Measurements from ENCODE around the gene TRERF1.
"Not testable (repeated sequence)": the region's sequence is repeated elsewhere in the genome, so short reads cannot be mapped to it uniquely, and the experiment has no call there.

Gene TRERF1

GRCh38 chr6:42197555-42198362 lies 254.0 kb downstream of the TRERF1 start:
- H3K27ac ChIP-seq (ENCODE audit: low read length): no peak overlapping the region
- H3K4me3 ChIP-seq (ENCODE audit: low read length): no peak overlapping the region
- no peaks in the 10 kb centered on the region for H3K36me3 ChIP-seq (ENCODE audit: control insufficient read depth, low read depth, low read length)
- peaks cover 12% of the 10 kb centered on the region for H3K4me1 ChIP-seq (ENCODE audit: control insufficient read depth, low read depth, low read length)
- H3K27me3 ChIP-seq (ENCODE audit: control insufficient read depth, insufficient read depth, low read length): peaks cover 11% of the 10 kb centered on the region
- H3K9ac ChIP-seq (ENCODE audit: low read length): no peak overlapping the region
- H3K9me3 ChIP-seq (ENCODE audit: control insufficient read depth, low read depth, low read length): no peaks in the 10 kb centered on the region

- Histone ChIP-seq H3K4me3 (ENCODE audit: low read length) (no peak overlapping the region), H3K9me3 (ENCODE audit: control insufficient read depth, low read depth, low read length) (no peaks in the 10 kb centered on the region), H3K4me1 (ENCODE audit: control insufficient read depth, low read depth, low read length) (peaks cover 12% of the 10 kb centered on the region), H3K27ac (ENCODE audit: low read length) (no peak overlapping the region), H3K9ac (ENCODE audit: low read length) (no peak overlapping the region), H3K27me3 (ENCODE audit: control insufficient read depth, insufficient read depth, low read length) (peaks cover 11% of the 10 kb centered on the region), H3K36me3 (ENCODE audit: control insufficient read depth, low read depth, low read length) (no peaks in the 10 kb centered on the region)
Measured at GRCh38 chr6:42195415-42195814, 256.3 kb downstream of the TRERF1 start.

GRCh38 chr6:42194056-42194455 lies 257.7 kb downstream of the TRERF1 start:
- Histone ChIP-seq H3K9me3 (ENCODE audit: control insufficient read depth, low read depth, low read length) (no peaks in the 10 kb centered on the region), H3K27ac (ENCODE audit: low read length) (no peak overlapping the region)

GRCh38 chr6:42193491-42193894 lies 258.2 kb downstream of the TRERF1 start:
- peak overlapping the region; percentile 34 for H3K4me3 ChIP-seq (ENCODE audit: low read length)
- H3K27me3 ChIP-seq (ENCODE audit: control insufficient read depth, insufficient read depth, low read length): peaks cover 11% of the 10 kb centered on the region
- H3K9me3 ChIP-seq (ENCODE audit: control insufficient read depth, low read depth, low read length): no peaks in the 10 kb centered on the region
- H3K4me1 ChIP-seq (ENCODE audit: control insufficient read depth, low read depth, low read length): peaks cover 12% of the 10 kb centered on the region
- H3K36me3 ChIP-seq (ENCODE audit: control insufficient read depth, low read depth, low read length): no peaks in the 10 kb centered on the region
- H3K27ac ChIP-seq (ENCODE audit: low read length): no peak overlapping the region
- H3K9ac ChIP-seq (ENCODE audit: low read length): no peak overlapping the region

More at GRCh38 chr6:42194056-42194455, 257.7 kb downstream of the TRERF1 start:
- Histone ChIP-seq H3K27me3 (ENCODE audit: control insufficient read depth, insufficient read depth, low read length) (peaks cover 11% of the 10 kb centered on the region), H3K9ac (ENCODE audit: low read length) (no peak overlapping the region), H3K4me3 (ENCODE audit: low read length) (no peak overlapping the region), H3K4me1 (ENCODE audit: control insufficient read depth, low read depth, low read length) (peaks cover 12% of the 10 kb centered on the region), H3K36me3 (ENCODE audit: control insufficient read depth, low read depth, low read length) (no peaks in the 10 kb centered on the region)

GRCh38 chr6:42192385-42192784 lies 259.3 kb downstream of the TRERF1 start:
- not testable (repeated sequence) for H3K9ac ChIP-seq (ENCODE audit: low read length); H3K27ac ChIP-seq (ENCODE audit: low read length); H3K4me3 ChIP-seq (ENCODE audit: low read length); H3K9me3 ChIP-seq (ENCODE audit: control insufficient read depth, low read depth, low read length); H3K36me3 ChIP-seq (ENCODE audit: control insufficient read depth, low read depth, low read length)
- Histone ChIP-seq H3K4me1 (ENCODE audit: control insufficient read depth, low read depth, low read length) (peaks cover 12% of the 10 kb centered on the region), H3K27me3 (ENCODE audit: control insufficient read depth, insufficient read depth, low read length) (peaks cover 11% of the 10 kb centered on the region)

- Histone ChIP-seq H3K4me1 (ENCODE audit: control insufficient read depth, low read depth, low read length) (peaks cover 12% of the 10 kb centered on the region), H3K27ac (ENCODE audit: low read length) (no peak overlapping the region), H3K9ac (ENCODE audit: low read length) (no peak overlapping the region), H3K9me3 (ENCODE audit: control insufficient read depth, low read depth, low read length) (no peaks in the 10 kb centered on the region), H3K27me3 (ENCODE audit: control insufficient read depth, insufficient read depth, low read length) (peaks cover 11% of the 10 kb centered on the region), H3K36me3 (ENCODE audit: control insufficient read depth, low read depth, low read length) (no peaks in the 10 kb centered on the region), H3K4me3 (ENCODE audit: low read length) (no peak overlapping the region)
Measured at GRCh38 chr6:42190554-42191183, 261.1 kb downstream of the TRERF1 start.

GRCh38 chr6:42188406-42188805 lies 263.3 kb downstream of the TRERF1 start:
- peaks cover 5% of the 10 kb centered on the region for H3K4me1 ChIP-seq (ENCODE audit: control insufficient read depth, low read depth, low read length)
- no peaks in the 10 kb centered on the region for H3K9me3 ChIP-seq (ENCODE audit: control insufficient read depth, low read depth, low read length)
- H3K9ac ChIP-seq (ENCODE audit: low read length): no peak overlapping the region

GRCh38 chr6:42185597-42185996 lies 266.1 kb downstream of the TRERF1 start:
- no peak overlapping the region for H3K4me3 ChIP-seq (ENCODE audit: low read length)
- no peaks in the 10 kb centered on the region for H3K36me3 ChIP-seq (ENCODE audit: control insufficient read depth, low read depth, low read length)
- H3K27me3 ChIP-seq (ENCODE audit: control insufficient read depth, insufficient read depth, low read length): no peaks in the 10 kb centered on the region
- H3K9me3 ChIP-seq (ENCODE audit: control insufficient read depth, low read depth, low read length): no peaks in the 10 kb centered on the region
- no peaks in the 10 kb centered on the region for H3K4me1 ChIP-seq (ENCODE audit: control insufficient read depth, low read depth, low read length)
- no peak overlapping the region for H3K9ac ChIP-seq (ENCODE audit: low read length)
- no peak overlapping the region for H3K27ac ChIP-seq (ENCODE audit: low read length)

More at GRCh38 chr6:42188406-42188805, 263.3 kb downstream of the TRERF1 start:
- Histone ChIP-seq H3K27me3 (ENCODE audit: control insufficient read depth, insufficient read depth, low read length) (peaks cover under 1% of the 10 kb centered on the region), H3K27ac (ENCODE audit: low read length) (no peak overlapping the region), H3K4me3 (ENCODE audit: low read length) (no peak overlapping the region), H3K36me3 (ENCODE audit: control insufficient read depth, low read depth, low read length) (no peaks in the 10 kb centered on the region)

GRCh38 chr6:42184475-42184874 lies 267.3 kb downstream of the TRERF1 start:
- Histone ChIP-seq H3K9ac (ENCODE audit: low read length) (no peak overlapping the region), H3K27me3 (ENCODE audit: control insufficient read depth, insufficient read depth, low read length) (no peaks in the 10 kb centered on the region), H3K9me3 (ENCODE audit: control insufficient read depth, low read depth, low read length) (no peaks in the 10 kb centered on the region), H3K27ac (ENCODE audit: low read length) (no peak overlapping the region), H3K4me3 (ENCODE audit: low read length) (no peak overlapping the region), H3K4me1 (ENCODE audit: control insufficient read depth, low read depth, low read length) (no peaks in the 10 kb centered on the region), H3K36me3 (ENCODE audit: control insufficient read depth, low read depth, low read length) (no peaks in the 10 kb centered on the region)

- H3K9ac ChIP-seq (ENCODE audit: low read length): no peak overlapping the region
- no peaks in the 10 kb centered on the region for H3K9me3 ChIP-seq (ENCODE audit: control insufficient read depth, low read depth, low read length)
- H3K27me3 ChIP-seq (ENCODE audit: control insufficient read depth, insufficient read depth, low read length): no peaks in the 10 kb centered on the region
- H3K4me1 ChIP-seq (ENCODE audit: control insufficient read depth, low read depth, low read length): peaks cover 7% of the 10 kb centered on the region
- H3K27ac ChIP-seq (ENCODE audit: low read length): no peak overlapping the region
- no peaks in the 10 kb centered on the region for H3K36me3 ChIP-seq (ENCODE audit: control insufficient read depth, low read depth, low read length)
- H3K4me3 ChIP-seq (ENCODE audit: low read length): no peak overlapping the region
Measured at GRCh38 chr6:42182101-42182500, 269.6 kb downstream of the TRERF1 start.

GRCh38 chr6:42179945-42180313 lies 271.8 kb downstream of the TRERF1 start:
- Histone ChIP-seq H3K9ac (ENCODE audit: low read length) (no peak overlapping the region), H3K36me3 (ENCODE audit: control insufficient read depth, low read depth, low read length) (no peaks in the 10 kb centered on the region), H3K27me3 (ENCODE audit: control insufficient read depth, insufficient read depth, low read length) (no peaks in the 10 kb centered on the region), H3K4me3 (ENCODE audit: low read length) (no peak overlapping the region), H3K4me1 (ENCODE audit: control insufficient read depth, low read depth, low read length) (peaks cover 16% of the 10 kb centered on the region), H3K27ac (ENCODE audit: low read length) (no peak overlapping the region), H3K9me3 (ENCODE audit: control insufficient read depth, low read depth, low read length) (no peaks in the 10 kb centered on the region)

Measured in iPS-18a (cell line).